Immature natural killer cell (primary cell): ENCODE results near the gene TOMM20. TPM values are rescaled to one million over a fixed set of nuclear protein-coding genes. Genes with fewer than 3 reads are reported as not detected.
"Not testable (repeated sequence)": the region's sequence is repeated elsewhere in the genome, so short reads cannot be mapped to it uniquely, and the experiment has no call there.

Experiments used
- DNase-seq, 3 donors: peaks; one replicate each; pipeline ENCODE4 v3.0.0; 2022; ENCODE audit warnings: mixed read lengths in 1 of 3
- H3K27ac Mint-ChIP-seq, 6 donors: one replicate each; pipeline ENCODE4 v1.8.0; 2020; ENCODE audit warnings: mixed read lengths in 6 of 6, mild to moderate bottlenecking in 5 of 6, inconsistent platforms in 4 of 6, moderate library complexity in 3 of 6
- H3K27me3 Mint-ChIP-seq, 3 donors: one replicate each; pipeline ENCODE4 v1.8.0; 2020 to 2021; ENCODE audit warnings: low read depth in 3 of 3, mild to moderate bottlenecking in 3 of 3, mixed read lengths in 3 of 3, moderate library complexity in 3 of 3, inconsistent platforms in 1 of 3
- H3K36me3 Mint-ChIP-seq, 3 donors: one replicate each; pipeline ENCODE4 v1.8.0; 2020; ENCODE audit warnings: mixed read lengths in 3 of 3, inconsistent platforms in 2 of 3, mild to moderate bottlenecking in 2 of 3
- H3K4me1 Mint-ChIP-seq, 2 donors: one replicate each; pipeline ENCODE4 v1.8.0; 2020; ENCODE audit warnings: inconsistent platforms in 2 of 2, mild to moderate bottlenecking in 2 of 2, mixed read lengths in 2 of 2, moderate library complexity in 1 of 2
- H3K4me3 Mint-ChIP-seq, 5 donors: one replicate each; pipeline ENCODE4 v1.8.0; 2020; ENCODE audit warnings: mild to moderate bottlenecking in 5 of 5, mixed read lengths in 5 of 5, inconsistent platforms in 3 of 5, moderate library complexity in 3 of 5
- H3K9me3 Mint-ChIP-seq, 6 donors: one replicate each; pipeline ENCODE4 v1.8.0; 2020; ENCODE audit warnings: mild to moderate bottlenecking in 6 of 6, mixed read lengths in 6 of 6, inconsistent platforms in 4 of 6, moderate library complexity in 3 of 6
- polyA plus RNA-seq, 3 donors: library from polyadenylated mRNA; unstranded; fragments of 300-500 nt; fragmentation: Illumina TruSeq; gene quantifications; one replicate each; pipeline ENCODE4 v1.2.3, GENCODE V29; 2021

The TOMM20 gene
- polyA plus RNA-seq, result 10 to 100 TPM; 23.6 to 32.4 (median 29.4) TPM

GRCh38 chr1:235128456-235129328 lies at the start of gene TOMM20:
TOMM20 (minus strand) TSS chr1:235128837; CDS start chr1:235128715, 122 bp downstream.
- H3K9me3 Mint-ChIP-seq, result no peaks in the 10 kb centered on the region
- DNase-seq, result peak; percentile 96 to 97 (median 97)
- peaks cover 40 to 56% of the 10 kb centered on the region in 2 donors for H3K4me1 Mint-ChIP-seq
- peak within 1 kb of the TSS; percentile 90 to 97 (median 96) for H3K27ac Mint-ChIP-seq
- peak within 1 kb of the TSS; percentile 90 to 97 (median 96) for H3K4me3 Mint-ChIP-seq
- H3K36me3 Mint-ChIP-seq, result peaks cover 0 to 5% (median 4%) of the 10 kb centered on the region in 3 donors
- H3K27me3 Mint-ChIP-seq, result peaks cover 5 to 18% (median 14%) of the 10 kb centered on the region in 3 donors

GRCh38 chr1:235176486-235176885 lies 47.8 kb upstream of the TOMM20 start:
- Mint-ChIP-seq H3K36me3 (peaks cover 13 to 30% (median 18%) of the 10 kb centered on the region in 3 donors), H3K9me3 (no peaks in the 10 kb centered on the region), H3K4me3 (no peak overlapping the region), H3K27ac (no peak overlapping the region), H3K27me3 (peaks cover 0 to 2% (median 0%) of the 10 kb centered on the region in 3 donors), H3K4me1 (peaks cover under 1 to 5% of the 10 kb centered on the region in 2 donors)
- no peak for DNase-seq

- Mint-ChIP-seq H3K27me3 (peaks cover 0 to 5% (median 0%) of the 10 kb centered on the region in 3 donors), H3K4me3 (no peak overlapping the region), H3K36me3 (peaks cover 5 to 20% (median 8%) of the 10 kb centered on the region in 3 donors), H3K4me1 (no peaks in the 10 kb centered on the region), H3K9me3 (no peaks in the 10 kb centered on the region), H3K27ac (no peak overlapping the region)
- no peak for DNase-seq
These were observed 41.3 kb upstream of the TOMM20 start for GRCh38 chr1:235169986-235170385.

- peaks cover 0 to 7% (median 5%) of the 10 kb centered on the region in 3 donors for H3K27me3 Mint-ChIP-seq
- peaks cover 4 to 16% (median 7%) of the 10 kb centered on the region in 3 donors for H3K36me3 Mint-ChIP-seq
- H3K4me3 Mint-ChIP-seq, result no peak overlapping the region
- H3K9me3 Mint-ChIP-seq, result no peaks in the 10 kb centered on the region
- peak overlapping the region in 2 of 6 donors; percentile 34 to 39 for H3K27ac Mint-ChIP-seq
- no peaks in the 10 kb centered on the region for H3K4me1 Mint-ChIP-seq
- no peak for DNase-seq
These were observed 39.7 kb upstream of the TOMM20 start for GRCh38 chr1:235168375-235168774.

- peaks cover 0 to 3% (median 3%) of the 10 kb centered on the region in 3 donors for H3K36me3 Mint-ChIP-seq
- H3K9me3 Mint-ChIP-seq, result no peaks in the 10 kb centered on the region
- peak overlapping the region; percentile 92 to 99 (median 96) for H3K27ac Mint-ChIP-seq
- H3K27me3 Mint-ChIP-seq, result peaks cover 5 to 13% (median 12%) of the 10 kb centered on the region in 3 donors
- peaks cover 27 to 28% of the 10 kb centered on the region in 2 donors for H3K4me1 Mint-ChIP-seq
- H3K4me3 Mint-ChIP-seq, result peak overlapping the region; percentile 94 to 100 (median 97)
- no peak for DNase-seq
These were observed 33.2 kb upstream of the TOMM20 start for GRCh38 chr1:235161685-235162327.

- peaks cover 0 to 3% (median 3%) of the 10 kb centered on the region in 3 donors for H3K36me3 Mint-ChIP-seq
- H3K27ac Mint-ChIP-seq, result peak within 1 kb of the TSS; percentile 92 to 99 (median 96)
- peak within 1 kb of the TSS; percentile 94 to 100 (median 97) for H3K4me3 Mint-ChIP-seq
- H3K27me3 Mint-ChIP-seq, result peaks cover 5 to 13% (median 12%) of the 10 kb centered on the region in 3 donors
- DNase-seq, result peak; percentile 90 to 93 (median 92)
- no peaks in the 10 kb centered on the region for H3K9me3 Mint-ChIP-seq
- peaks cover 27 to 28% of the 10 kb centered on the region in 2 donors for H3K4me1 Mint-ChIP-seq
These were observed 32.5 kb upstream of the TOMM20 start, which contains the start of gene RBM34 for GRCh38 chr1:235160957-235161684. RBM34 (minus strand) TSS chr1:235161250; CDS start chr1:235161226, 24 bp downstream.

GRCh38 chr1:235160383-235160956 lies 31.8 kb upstream of the TOMM20 start:
- Mint-ChIP-seq H3K4me1 (peaks cover 27 to 28% of the 10 kb centered on the region in 2 donors), H3K27me3 (peaks cover 5 to 12% (median 12%) of the 10 kb centered on the region in 3 donors), H3K36me3 (peaks cover 0 to 3% (median 3%) of the 10 kb centered on the region in 3 donors), H3K27ac (peak overlapping the region; percentile 92 to 99 (median 96)), H3K9me3 (no peaks in the 10 kb centered on the region), H3K4me3 (peak overlapping the region; percentile 94 to 100 (median 97))
- DNase-seq, result no peak

- not testable (repeated sequence) for H3K36me3 Mint-ChIP-seq, H3K9me3 Mint-ChIP-seq, DNase-seq
- H3K27me3 Mint-ChIP-seq, result peaks cover 5 to 12% (median 8%) of the 10 kb centered on the region in 3 donors
- peaks cover 28 to 30% of the 10 kb centered on the region in 2 donors for H3K4me1 Mint-ChIP-seq
- peak overlapping the region; percentile 94 to 100 (median 97) for H3K4me3 Mint-ChIP-seq
- H3K27ac Mint-ChIP-seq, result peak overlapping the region; percentile 92 to 99 (median 96)
These were observed 31.3 kb upstream of the TOMM20 start for GRCh38 chr1:235159930-235160329.

- Mint-ChIP-seq H3K36me3 (peaks cover 0 to 10% (median 7%) of the 10 kb centered on the region in 3 donors), H3K27ac (peak overlapping the region in 3 of 6 donors; percentile 35 to 95 (median 92)), H3K4me1 (peaks cover 30 to 36% of the 10 kb centered on the region in 2 donors), H3K4me3 (peak overlapping the region in 4 of 5 donors; percentile 21 to 97 (median 77)), H3K27me3 (peaks cover 5 to 10% (median 10%) of the 10 kb centered on the region in 3 donors)
- DNase-seq, H3K9me3 Mint-ChIP-seq: not testable (repeated sequence)
These were observed 30.6 kb upstream of the TOMM20 start for GRCh38 chr1:235159284-235159683.

GRCh38 chr1:235158680-235159079 lies 30.0 kb upstream of the TOMM20 start:
- Mint-ChIP-seq H3K9me3 (no peaks in the 10 kb centered on the region), H3K4me1 (peaks cover 30 to 38% of the 10 kb centered on the region in 2 donors), H3K4me3 (peak overlapping the region in 3 of 5 donors; percentile 16 to 47 (median 17)), H3K27me3 (peaks cover 5 to 10% (median 8%) of the 10 kb centered on the region in 3 donors), H3K27ac (no peak overlapping the region), H3K36me3 (peaks cover 1 to 11% (median 8%) of the 10 kb centered on the region in 3 donors)
- no peak for DNase-seq

- no peak overlapping the region for H3K4me3 Mint-ChIP-seq
- no peak for DNase-seq
- no peaks in the 10 kb centered on the region for H3K9me3 Mint-ChIP-seq
- H3K36me3 Mint-ChIP-seq, result peaks cover 7 to 14% (median 14%) of the 10 kb centered on the region in 3 donors
- H3K4me1 Mint-ChIP-seq, result peaks cover 31 to 39% of the 10 kb centered on the region in 2 donors
- peaks cover 5 to 10% (median 8%) of the 10 kb centered on the region in 3 donors for H3K27me3 Mint-ChIP-seq
- H3K27ac Mint-ChIP-seq, result no peak overlapping the region
These were observed 28.5 kb upstream of the TOMM20 start for GRCh38 chr1:235157150-235157549.

GRCh38 chr1:235156740-235157139 lies 28.1 kb upstream of the TOMM20 start:
- H3K27me3 Mint-ChIP-seq, result peaks cover 5 to 10% (median 8%) of the 10 kb centered on the region in 3 donors

More at GRCh38 chr1:235156740-235157139, 28.1 kb upstream of the TOMM20 start:
- Mint-ChIP-seq H3K36me3 (peaks cover 8 to 16% (median 15%) of the 10 kb centered on the region in 3 donors), H3K27ac (no peak overlapping the region), H3K4me1 (peaks cover 27 to 37% of the 10 kb centered on the region in 2 donors), H3K9me3 (no peaks in the 10 kb centered on the region), H3K4me3 (no peak overlapping the region)
- DNase-seq, result no peak
